Loucy (cell line): ENCODE data around the gene ACTR1A.

ENCODE experiments used
- H2AFZ ChIP-seq: fragments of 200-600 bp; sonication (generic); 2 replicates; pipeline ENCODE4 v1.6.0; 2016; ENCODE audit warnings: antibody characterized with exemption, mild to moderate bottlenecking, low read length, moderate library complexity
- H3F3A ChIP-seq: fragments of 200-600 bp; 2 replicates; pipeline ENCODE4 v1.6.0; 2016; ENCODE audit warnings: antibody characterized with exemption, low read depth, mild to moderate bottlenecking
- H3K27me3 ChIP-seq: fragments of 200-600 bp; sonication (generic); 2 replicates; pipeline ENCODE4 v1.6.1; 2014; ENCODE audit warnings: low read length, mild to moderate bottlenecking; ENCODE audit not compliant: insufficient read depth, poor library complexity, severe bottlenecking
- H3K36me3 ChIP-seq: fragments of 200-600 bp; sonication (generic); 2 replicates; pipeline ENCODE4 v1.6.1; 2016; ENCODE audit warnings: low read length; ENCODE audit not compliant: insufficient read depth
- H3K4me1 ChIP-seq: fragments of 200-600 bp; sonication (generic); 2 replicates; pipeline ENCODE4 v1.5.1; 2014; ENCODE audit warnings: low read length, mild to moderate bottlenecking; ENCODE audit not compliant: insufficient read depth, poor library complexity, severe bottlenecking
- H3K4me2 ChIP-seq: fragments of 200-600 bp; sonication (generic); 2 replicates; pipeline ENCODE4 v1.6.0; 2014; ENCODE audit warnings: antibody characterized with exemption, low read length, low read depth, mild to moderate bottlenecking; ENCODE audit not compliant: poor library complexity, severe bottlenecking
- H3K4me3 ChIP-seq: fragments of 200-600 bp; sonication (generic); 2 replicates; pipeline ENCODE4 v1.5.1; 2014; ENCODE audit warnings: low read length, mild to moderate bottlenecking, mixed read lengths; ENCODE audit not compliant: poor library complexity, severe bottlenecking
- H3K79me2 ChIP-seq: fragments of 200-600 bp; sonication (generic); 2 replicates; pipeline ENCODE4 v1.6.1; 2014; ENCODE audit warnings: low read length; ENCODE audit not compliant: insufficient read depth
- H3K9ac ChIP-seq: fragments of 200-600 bp; sonication (generic); 2 replicates; pipeline ENCODE4 v1.6.0; 2014; ENCODE audit warnings: mild to moderate bottlenecking, low read depth, low read length, moderate library complexity; ENCODE audit not compliant: poor library complexity, severe bottlenecking
- H3K9me2 ChIP-seq: fragments of 200-600 bp; sonication (generic); replicated peaks from 2 replicates; pipeline ENCODE4 v1.6.1; 2016; ENCODE audit warnings: low read depth, low read length, mixed read lengths
- H3K9me3 ChIP-seq: fragments of 200-600 bp; sonication (generic); 2 replicates; pipeline ENCODE4 v1.6.1; 2014; ENCODE audit warnings: mild to moderate bottlenecking, antibody characterized with exemption, low read length, low read depth; ENCODE audit not compliant: insufficient read depth
- H4K20me1 ChIP-seq: fragments of 200-600 bp; sonication (generic); 2 replicates; pipeline ENCODE4 v1.6.0; 2014; ENCODE audit warnings: antibody characterized with exemption, low read length, mild to moderate bottlenecking; ENCODE audit not compliant: insufficient read depth, poor library complexity, severe bottlenecking
- CTCF ChIP-seq: fragments of 200-600 bp; sonication (generic); conservative IDR thresholded peaks from 2 replicates; pipeline ENCODE4 v1.5.1; 2014; ENCODE audit warnings: mild to moderate bottlenecking, antibody characterized with exemption, low read length
- EZH2phosphoT487 ChIP-seq: fragments of 200-600 bp; IDR thresholded peaks from 2 replicates; pipeline ENCODE4 v1.6.1; 2018; ENCODE audit warnings: antibody characterized with exemption, mild to moderate bottlenecking, moderate library complexity, borderline replicate concordance

Gene ACTR1A

GRCh38 chr10:102542800-102543418, 40.4 kb upstream of the ACTR1A start:
- Histone ChIP-seq H3K9me2 (no peaks in the 10 kb centered on the region), H2AFZ (no peak overlapping the region), H3K9me3 (no peaks in the 10 kb centered on the region), H4K20me1 (no peaks in the 10 kb centered on the region), H3K79me2 (no peaks in the 10 kb centered on the region; the same call in 1 of the 2 replicates), H3K27me3 (no peaks in the 10 kb centered on the region), H3K4me2 (no peak overlapping the region), H3K4me3 (no peak overlapping the region), H3K9ac (no peak overlapping the region), H3K4me1 (no peaks in the 10 kb centered on the region), H3F3A (no peaks in the 10 kb centered on the region), H3K36me3 (no peaks in the 10 kb centered on the region)
- TF ChIP-seq CTCF (no peak), EZH2phosphoT487 (no peak)

DNA sequence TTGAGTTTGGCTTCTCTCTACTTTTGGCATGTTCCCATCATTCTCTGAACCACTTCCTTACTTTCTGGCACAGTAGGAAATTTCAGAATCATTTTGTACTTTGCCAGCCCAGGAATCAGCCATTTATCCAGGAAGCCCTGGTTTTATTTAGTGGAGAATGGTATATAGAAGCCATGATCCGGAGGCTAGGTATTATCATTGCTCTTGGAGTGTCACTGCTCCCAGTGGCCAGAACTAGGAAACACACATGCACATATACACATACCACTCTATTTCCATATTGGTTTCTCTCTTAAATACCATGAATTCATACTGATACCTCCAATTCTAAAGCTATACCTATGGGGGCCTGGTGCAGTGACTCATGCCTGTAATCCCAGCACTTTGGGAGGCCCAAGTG, 37.5 kb upstream of the ACTR1A start:
- no peaks in the 10 kb centered on the region for H3K36me3 ChIP-seq
- H3K9me2 ChIP-seq = no peaks in the 10 kb centered on the region
- H3K79me2 ChIP-seq = no peaks in the 10 kb centered on the region
- H3K9ac ChIP-seq = no peak overlapping the region
- H3K9me3 ChIP-seq = no peaks in the 10 kb centered on the region
- no peaks in the 10 kb centered on the region for H4K20me1 ChIP-seq
- no peaks in the 10 kb centered on the region for H3F3A ChIP-seq
- no peak overlapping the region for H3K4me3 ChIP-seq
- H3K4me2 ChIP-seq = no peak overlapping the region
- TF ChIP-seq CTCF = peak; percentile 53
- TF ChIP-seq EZH2phosphoT487 = no peak
- no peaks in the 10 kb centered on the region for H3K4me1 ChIP-seq
- H2AFZ ChIP-seq = no peak overlapping the region
- H3K27me3 ChIP-seq = no peaks in the 10 kb centered on the region

DNA sequence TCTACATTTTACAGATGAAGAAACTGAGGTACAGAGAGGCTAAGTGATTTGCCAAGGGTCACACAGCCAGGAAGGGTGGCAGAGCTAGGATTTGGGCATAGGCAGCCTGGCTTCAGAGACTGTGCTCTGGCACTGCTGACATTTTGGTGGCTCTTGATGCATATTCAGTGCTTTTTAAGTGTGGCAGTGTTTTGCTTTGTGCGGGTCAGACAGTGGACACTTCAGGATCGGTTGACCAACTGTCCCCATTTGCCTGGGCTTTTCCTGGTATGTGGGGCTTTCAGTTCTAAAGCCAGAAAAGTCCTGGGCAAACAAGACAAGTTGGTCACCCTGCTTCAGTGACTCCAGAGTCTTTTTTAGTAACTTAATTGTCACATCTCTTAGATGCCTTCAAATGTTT, 36.3 kb upstream of the ACTR1A start:
- Histone ChIP-seq H3K79me2 (no peaks in the 10 kb centered on the region), H4K20me1 (no peaks in the 10 kb centered on the region), H3K9me2 (no peaks in the 10 kb centered on the region), H3K27me3 (no peaks in the 10 kb centered on the region), H2AFZ (no peak overlapping the region), H3K4me3 (no peak overlapping the region), H3F3A (no peaks in the 10 kb centered on the region), H3K36me3 (no peaks in the 10 kb centered on the region), H3K4me2 (no peak overlapping the region), H3K9me3 (no peaks in the 10 kb centered on the region), H3K4me1 (no peaks in the 10 kb centered on the region), H3K9ac (no peak overlapping the region)
- TF ChIP-seq CTCF (no peak), EZH2phosphoT487 (no peak)
